HEK293T (cell line): Measurements from ENCODE around the gene FCHO2.

ENCODE experiments used
- CTCF ChIA-PET: fragments of 350-600 bp; formaldehyde crosslinking; extraction: SDS; loops from one replicate; lab custom pipeline; 2021; ENCODE audit warnings: antibody characterized with exemption, inconsistent platforms; lab: Yijun Ruan, JAX
- POLR2A ChIA-PET: fragments of 350-600 bp; formaldehyde crosslinking; extraction: SDS; loops from one replicate; lab custom pipeline; 2020; ENCODE audit warnings: antibody characterized with exemption, inconsistent platforms; lab: Yijun Ruan, JAX
- DNase-seq: peaks from one replicate; pipeline ENCODE4 v3.0.0; 2012; ENCODE audit warnings: mixed read lengths; ENCODE audit errors: extremely low spot score
- ARNT ChIP-seq: fragments of 450-650 bp; IDR thresholded peaks from 2 replicates; pipeline ENCODE4 v1.6.1; 2017; ENCODE audit warnings: mild to moderate bottlenecking
- BHLHE40 ChIP-seq: fragments of 450-650 bp; IDR thresholded peaks from 2 replicates; pipeline ENCODE4 v1.6.1; 2016; ENCODE audit warnings: mild to moderate bottlenecking, moderate library complexity, borderline replicate concordance
- CTBP1 ChIP-seq: fragments of 450-650 bp; IDR thresholded peaks from 2 replicates; pipeline ENCODE4 v1.6.1; 2016; ENCODE audit warnings: borderline replicate concordance
- ELF4 ChIP-seq: fragments of 450-650 bp; IDR thresholded peaks from 2 replicates; pipeline ENCODE4 v1.6.1; 2017; ENCODE audit warnings: antibody characterized with exemption
- FOXA1 ChIP-seq: fragments of 450-650 bp; IDR thresholded peaks from 2 replicates; pipeline ENCODE4 v1.6.1; 2016; ENCODE audit warnings: mild to moderate bottlenecking
- FOXK2 ChIP-seq: fragments of 450-650 bp; IDR thresholded peaks from 2 replicates; pipeline ENCODE4 v1.6.1; 2016; ENCODE audit warnings: mild to moderate bottlenecking
- FOXM1 ChIP-seq: fragments of 450-650 bp; IDR thresholded peaks from 2 replicates; pipeline ENCODE4 v1.6.1; 2017; ENCODE audit warnings: mild to moderate bottlenecking, borderline replicate concordance
- HDGF ChIP-seq: fragments of 450-650 bp; IDR thresholded peaks from 2 replicates; pipeline ENCODE4 v1.6.1; 2017; ENCODE audit warnings: antibody characterized with exemption, borderline replicate concordance
- L3MBTL2 ChIP-seq: fragments of 450-650 bp; conservative IDR thresholded peaks from 2 replicates; pipeline ENCODE4 v1.6.1; 2016; ENCODE audit warnings: mild to moderate bottlenecking
- LEF1 ChIP-seq: fragments of 450-650 bp; IDR thresholded peaks from 2 replicates; pipeline ENCODE4 v1.6.1; 2017; ENCODE audit warnings: mild to moderate bottlenecking, borderline replicate concordance
- NFRKB ChIP-seq: fragments of 450-650 bp; IDR thresholded peaks from 2 replicates; pipeline ENCODE4 v1.6.1; 2016; ENCODE audit warnings: mild to moderate bottlenecking, moderate library complexity
- PKNOX1 ChIP-seq: fragments of 450-650 bp; IDR thresholded peaks from 2 replicates; pipeline ENCODE4 v1.6.1; 2016
- SP1 ChIP-seq: fragments of 450-650 bp; IDR thresholded peaks from 2 replicates; pipeline ENCODE4 v1.6.1; 2017
- SUZ12 ChIP-seq: fragments of 450-650 bp; IDR thresholded peaks from 2 replicates; pipeline ENCODE4 v1.6.1; 2016; ENCODE audit warnings: mild to moderate bottlenecking
- TARDBP ChIP-seq: fragments of 450-650 bp; IDR thresholded peaks from 2 replicates; pipeline ENCODE4 v1.6.1; 2016
- ZNF384 ChIP-seq: fragments of 450-650 bp; IDR thresholded peaks from 2 replicates; pipeline ENCODE4 v1.6.1; 2016

FCHO2 gene

GRCh38 chr5:72955768-72956323, at the start of gene FCHO2:
FCHO2 (plus strand) TSS chr5:72956041; CDS start chr5:72956097, 56 bp downstream.
- peak; percentile 98 for DNase-seq
- CTCF ChIA-PET: interaction anchor here (0.7 kb wide), 1 partner anchor 123 kb away, joined by 3 read pairs; no protein-coding TSS in a partner anchor
- POLR2A ChIA-PET: interaction anchor here (0.8 to 1.9 kb wide), 6 partner anchors 10 to 493 kb away, joined by 3 to 4 read pairs (median 3); partner anchors contain the start of gene FOXD1
- TF ChIP-seq SUZ12 (no peak), CTBP1 (peak; percentile 17; the same call in 1 of the 2 replicates), ZNF384 (no peak), NFRKB (no peak), HDGF (no peak), FOXM1 (peak; percentile 72; the same call in 1 of the 2 replicates), ELF4 (no peak)

- no peak for DNase-seq
- ChIA-PET CTCF (no interaction called here), POLR2A (no interaction called here)
- TF ChIP-seq TARDBP (no peak), ARNT (no peak), PKNOX1 (no peak), ZNF384 (no peak), SUZ12 (no peak), HDGF (no peak), SP1 (no peak), BHLHE40 (no peak), LEF1 (no peak), FOXK2 (no peak), CTBP1 (no peak), ELF4 (no peak), NFRKB (no peak), FOXA1 (no peak), L3MBTL2 (no peak), FOXM1 (no peak)
Observed at GRCh38 chr5:72906806-72907205, 49.0 kb upstream of the FCHO2 start.

GRCh38 chr5:72908664-72909063, 47.2 kb upstream of the FCHO2 start:
- no peak for DNase-seq
- ChIA-PET CTCF (no interaction called here), POLR2A (no interaction called here)
- TF ChIP-seq PKNOX1 (no peak), L3MBTL2 (no peak), FOXM1 (no peak), TARDBP (no peak), BHLHE40 (no peak), SUZ12 (no peak), ARNT (no peak), NFRKB (no peak), HDGF (no peak), ZNF384 (no peak), FOXA1 (no peak), LEF1 (no peak), ELF4 (no peak), FOXK2 (no peak), CTBP1 (no peak), SP1 (no peak)

GRCh38 chr5:72917371-72917776, 38.5 kb upstream of the FCHO2 start:
- ChIA-PET CTCF (no interaction called here), POLR2A (no interaction called here)
- no peak for DNase-seq
- no peak for TF ChIP-seq HDGF

GRCh38 chr5:72920690-72921502, 34.9 kb upstream of the FCHO2 start:
- no peak for DNase-seq

More at GRCh38 chr5:72920690-72921502, 34.9 kb upstream of the FCHO2 start:
- TF ChIP-seq PKNOX1 (no peak), ZNF384 (no peak), HDGF (no peak), SUZ12 (no peak), ARNT (no peak), LEF1 (no peak), CTBP1 (no peak), FOXA1 (no peak), L3MBTL2 (no peak), FOXK2 (no peak), BHLHE40 (no peak), SP1 (no peak), NFRKB (no peak), TARDBP (no peak), ELF4 (no peak)
- ChIA-PET CTCF (interaction anchor here (0.6 kb wide), 1 partner anchor 38 kb away, joined by 3 read pairs; no protein-coding TSS in a partner anchor), POLR2A (no interaction called here)
